ENCODE data around the gene AHDC1. TPM values are rescaled to one million over a fixed set of nuclear protein-coding genes. Genes with fewer than 3 reads are reported as not detected.

The AHDC1 gene
- total and polyA plus RNA-seq, 2 experiments from 2014 or later = 13.3 to 14.4 TPM

GRCh38 chr1:27633298-27633610 is 29.3 kb upstream of the AHDC1 start:
- Histone ChIP-seq H4K20me1 (ENCODE audit: insufficient read depth, poor library complexity, severe bottlenecking) (no peaks in the 10 kb centered on the region), H2AFZ (no peak overlapping the region), H3K79me2 (no peaks in the 10 kb centered on the region), H3K9me2 (replicated peaks; ENCODE audit: insufficient read depth) (no peaks in the 10 kb centered on the region), H3K9me3 (ENCODE audit: low read depth) (no peaks in the 10 kb centered on the region), H3K36me3 (replicated peaks; ENCODE audit: insufficient read depth, low read depth) (no peaks in the 10 kb centered on the region), H3K4me1 (ENCODE audit: insufficient read depth) (no peaks in the 10 kb centered on the region), H3K4me2 (no peak overlapping the region), H3K27ac (no peak overlapping the region), H3K4me3 (no peak overlapping the region), H3K27me3 (peaks cover 24% of the 10 kb centered on the region)
- TF ChIP-seq EZH2 (IDR thresholded peaks at IDR 0.05; ENCODE audit: borderline replicate concordance) (no peak), CTCF (IDR thresholded peaks at IDR 0.05; ENCODE audit: poor library complexity) (no peak), EZH2phosphoT487 (IDR thresholded peaks at IDR 0.05; ENCODE audit: low read depth, severe bottlenecking, unreplicated experiment) (no peak)
- DNase-seq (ENCODE audit: low spot score) = no peak
- 100% methylated on average over 5 of the region's 5 CpGs for WGBS (ENCODE audit: low lambda C conversion rate, missing lambda C conversion rate)

GRCh38 chr1:27632387-27633297 is 28.7 kb upstream of the AHDC1 start:
- Histone ChIP-seq H3K9me2 (replicated peaks; ENCODE audit: insufficient read depth) (no peaks in the 10 kb centered on the region), H3K4me1 (ENCODE audit: insufficient read depth) (no peaks in the 10 kb centered on the region), H3K27me3 (peaks cover 24% of the 10 kb centered on the region), H3K36me3 (replicated peaks; ENCODE audit: insufficient read depth, low read depth) (no peaks in the 10 kb centered on the region), H3K27ac (no peak overlapping the region), H2AFZ (no peak overlapping the region), H3K4me2 (no peak overlapping the region), H4K20me1 (ENCODE audit: insufficient read depth, poor library complexity, severe bottlenecking) (no peaks in the 10 kb centered on the region), H3K4me3 (no peak overlapping the region), H3K79me2 (no peaks in the 10 kb centered on the region), H3K9me3 (ENCODE audit: low read depth) (no peaks in the 10 kb centered on the region)
- DNase-seq (ENCODE audit: low spot score) = no peak
- WGBS (ENCODE audit: low lambda C conversion rate, missing lambda C conversion rate) = 84% methylated on average over 14 of the region's 14 CpGs
- TF ChIP-seq CTCF (IDR thresholded peaks at IDR 0.05; ENCODE audit: poor library complexity) = no peak
- TF ChIP-seq EZH2phosphoT487 (IDR thresholded peaks at IDR 0.05; ENCODE audit: low read depth, severe bottlenecking, unreplicated experiment) = no peak
- TF ChIP-seq EZH2 (IDR thresholded peaks at IDR 0.05; ENCODE audit: borderline replicate concordance) = no peak

GRCh38 chr1:27630859-27631491 is 27.0 kb upstream of the AHDC1 start:
- Histone ChIP-seq H3K4me2 (no peak overlapping the region), H2AFZ (no peak overlapping the region), H3K79me2 (no peaks in the 10 kb centered on the region), H4K20me1 (ENCODE audit: insufficient read depth, poor library complexity, severe bottlenecking) (no peaks in the 10 kb centered on the region), H3K36me3 (replicated peaks; ENCODE audit: insufficient read depth, low read depth) (no peaks in the 10 kb centered on the region), H3K4me3 (no peak overlapping the region), H3K27me3 (peaks cover 24% of the 10 kb centered on the region), H3K27ac (no peak overlapping the region), H3K9me2 (replicated peaks; ENCODE audit: insufficient read depth) (no peaks in the 10 kb centered on the region), H3K4me1 (ENCODE audit: insufficient read depth) (no peaks in the 10 kb centered on the region), H3K9me3 (ENCODE audit: low read depth) (no peaks in the 10 kb centered on the region)
- WGBS (ENCODE audit: low lambda C conversion rate, missing lambda C conversion rate) = 77% methylated on average over 4 of the region's 5 CpGs
- DNase-seq (ENCODE audit: low spot score) = no peak
- no peak for TF ChIP-seq EZH2phosphoT487 (IDR thresholded peaks at IDR 0.05; ENCODE audit: low read depth, severe bottlenecking, unreplicated experiment)
- TF ChIP-seq EZH2 (IDR thresholded peaks at IDR 0.05; ENCODE audit: borderline replicate concordance) = no peak
- TF ChIP-seq CTCF (IDR thresholded peaks at IDR 0.05; ENCODE audit: poor library complexity) = no peak
